Measurements from ENCODE around the gene OR9G1. TPM values are rescaled to one million over a fixed set of nuclear protein-coding genes. Genes with fewer than 3 reads are reported as not detected.

OR9G1 gene
- total and polyA plus RNA-seq, 2 of the 13 experiments (the other 11 are each of a cell fraction or from before 2014, with no cell fraction given) = not detected

- Histone ChIP-seq H3K4me3 (replicated peaks in 1 of 3; ENCODE audit: insufficient read depth in 1 of 3, low read depth in 2 of 3, low read length in 3 of 3) (no peak within 1 kb of the TSS), H3K27ac (ENCODE audit: extremely low read length, insufficient read depth, low read length) (no peak within 1 kb of the TSS), H4K20me1 (ENCODE audit: insufficient read depth, low read length) (no peaks in the 10 kb centered on the region), H3K79me2 (ENCODE audit: insufficient read depth, low read length) (no peaks in the 10 kb centered on the region), H2AFZ (ENCODE audit: low read length) (no peak within 1 kb of the TSS), H3K9me3 (ENCODE audit: low read length) (no peaks in the 10 kb centered on the region), H3K36me3 (replicated peaks in 1 of 2; ENCODE audit: control insufficient read depth in 1 of 2, insufficient read depth in 2 of 2, low read length in 2 of 2) (no peaks in the 10 kb centered on the region), H3K9ac (ENCODE audit: insufficient read depth, low read depth, low read length) (no peak within 1 kb of the TSS), H3K27me3 (ENCODE audit: control insufficient read depth in 1 of 2, insufficient read depth in 2 of 2, low read length in 2 of 2) (no peaks in the 10 kb centered on the region), H3K4me2 (ENCODE audit: low read depth, low read length) (no peak within 1 kb of the TSS), H3K4me1 (ENCODE audit: insufficient read depth, low read length) (no peaks in the 10 kb centered on the region)
- no TSS peak for BruUV-seq (replicated peaks)
- TF ChIP-seq SOX5 (CRISPR knock-in tag; IDR thresholded peaks at IDR 0.05; ENCODE audit: borderline replicate concordance) = no peak
- no peak for TF ChIP-seq KLF13 (CRISPR knock-in tag; IDR thresholded peaks at IDR 0.05)
- TF ChIP-seq ZNF143 (CRISPR knock-in tag; IDR thresholded peaks at IDR 0.05) = no peak
- no peak for TF ChIP-seq ZNF251 (CRISPR knock-in tag; IDR thresholded peaks at IDR 0.05)
- TF ChIP-seq TSC22D2 (CRISPR knock-in tag; IDR thresholded peaks at IDR 0.05; ENCODE audit: borderline replicate concordance) = no peak
- no peak for TF ChIP-seq TRIM24 (CRISPR knock-in tag; IDR thresholded peaks at IDR 0.05)
- no peak for TF ChIP-seq ZNF737 (CRISPR knock-in tag; IDR thresholded peaks at IDR 0.05; ENCODE audit: borderline replicate concordance)
- TF ChIP-seq ZC3H13 (CRISPR knock-in tag; IDR thresholded peaks at IDR 0.05) = no peak
- ATAC-seq (no peak), FAIRE-seq (no peak), DNase-seq (ENCODE audit: low spot score) (no peak)
- WGBS (ENCODE audit: low lambda C conversion rate) = 0% methylated on average over 1 of the region's 1 CpG
- POLR2A ChIA-PET = no interaction called here
- intact Hi-C loops (cut with micrococcal nuclease; ENCODE audit: unreplicated experiment) = no loop called here
- CTCF ChIA-PET (ENCODE audit: low intra/inter-chr PET ratio, low total read pairs) = no interaction called here
- in situ Hi-C loops (cut with HindIII; ENCODE audit: extremely low pct_ligation_motif_present, low pct_unique_long_range_greater_than_20kb) = no loop called here
Observed at GRCh38 chr11:56748597-56748996, 49.7 kb downstream of the OR9G1 start, which contains the start of gene OR9G4. Gene OR9G4, minus strand, starts transcription at chr11:56748697. Its CDS starts 4,931 bp downstream, at chr11:56743766.

- H3K27ac ChIP-seq (ENCODE audit: extremely low read length, insufficient read depth, low read length) = no peak overlapping the region
- no peak overlapping the region for H3K4me2 ChIP-seq (ENCODE audit: low read depth, low read length)
- H3K36me3 ChIP-seq (replicated peaks in 1 of 2; ENCODE audit: control insufficient read depth in 1 of 2, insufficient read depth in 2 of 2, low read length in 2 of 2) = no peaks in the 10 kb centered on the region
- H2AFZ ChIP-seq (ENCODE audit: low read length) = no peak overlapping the region
- H3K4me1 ChIP-seq (ENCODE audit: insufficient read depth, low read length) = no peaks in the 10 kb centered on the region
- WGBS (ENCODE audit: low lambda C conversion rate) = 6% methylated on average over 4 of the region's 5 CpGs
- no peaks in the 10 kb centered on the region for H3K79me2 ChIP-seq (ENCODE audit: insufficient read depth, low read length)
- no peak overlapping the region for H3K9ac ChIP-seq (ENCODE audit: insufficient read depth, low read depth, low read length)
- POLR2A ChIA-PET = no interaction called here
- peak; percentile 23 for DNase-seq (ENCODE audit: low spot score)
- FAIRE-seq = no peak
- BruUV-seq (replicated peaks) = no TSS peak
- H3K27me3 ChIP-seq (ENCODE audit: control insufficient read depth in 1 of 2, insufficient read depth in 2 of 2, low read length in 2 of 2) = no peaks in the 10 kb centered on the region
- no peaks in the 10 kb centered on the region for H4K20me1 ChIP-seq (ENCODE audit: insufficient read depth, low read length)
- ATAC-seq = peak; percentile 78
- H3K9me3 ChIP-seq (ENCODE audit: low read length) = no peaks in the 10 kb centered on the region
- H3K4me3 ChIP-seq (replicated peaks in 1 of 3; ENCODE audit: insufficient read depth in 1 of 3, low read depth in 2 of 3, low read length in 3 of 3) = no peak overlapping the region
- in situ Hi-C loops (cut with HindIII; ENCODE audit: extremely low pct_ligation_motif_present, low pct_unique_long_range_greater_than_20kb) (no loop called here), intact Hi-C loops (cut with micrococcal nuclease; ENCODE audit: unreplicated experiment) (no loop called here)
- CTCF ChIA-PET (ENCODE audit: low intra/inter-chr PET ratio, low total read pairs) = no interaction called here
- TF ChIP-seq NCOR1 (IDR thresholded peaks at IDR 0.05; ENCODE audit: borderline replicate concordance, low read length) = no peak
- TF ChIP-seq CEBPG (CRISPR knock-in tag; IDR thresholded peaks at IDR 0.05) = peak; percentile 39
- no peak for TF ChIP-seq ZEB1 (IDR thresholded peaks at IDR 0.05; ENCODE audit: insufficient replicate concordance, low read depth)
- TF ChIP-seq ZNF496 (CRISPR knock-in tag; IDR thresholded peaks at IDR 0.05; ENCODE audit: insufficient replicate concordance) = no peak
- no peak for TF ChIP-seq ZNF230 (CRISPR knock-in tag; IDR thresholded peaks at IDR 0.05)
- no peak for TF ChIP-seq ATF5 (CRISPR knock-in tag; IDR thresholded peaks at IDR 0.05; ENCODE audit: low read depth)
- no peak for TF ChIP-seq NCOA5 (CRISPR knock-in tag; IDR thresholded peaks at IDR 0.05)
- TF ChIP-seq CEBPB (IDR thresholded peaks at IDR 0.05; ENCODE audit: borderline replicate concordance, low read depth, low read length) = 0 out of 2 replicates have a peak, but pooled peaks have one; percentile 24
- no peak for TF ChIP-seq ZNF343 (CRISPR knock-in tag; IDR thresholded peaks at IDR 0.05)
- TF ChIP-seq ZNF660 (CRISPR knock-in tag; IDR thresholded peaks at IDR 0.05; ENCODE audit: borderline replicate concordance, low read depth) = no peak
- no peak for TF ChIP-seq ZBTB37 (CRISPR knock-in tag; IDR thresholded peaks at IDR 0.05)
- TF ChIP-seq ZNF3 (CRISPR knock-in tag; IDR thresholded peaks at IDR 0.05) = no peak
Observed at GRCh38 chr11:56750190-56750589, 51.3 kb downstream of the OR9G1 start.

All from HepG2 (cell line).